GM21619 (cell line): Measurements from ENCODE around the gene PRDX3.
"Not testable (repeated sequence)": the region's sequence is repeated elsewhere in the genome, so short reads cannot be mapped to it uniquely, and the experiment has no call there.

Source experiments
- ATAC-seq: cut with Tn5 transposase; IDR thresholded peaks from one replicate; pipeline ENCODE4 v1.9.1; 2021; ENCODE audit not compliant: unreplicated experiment

The PRDX3 gene

DNA sequence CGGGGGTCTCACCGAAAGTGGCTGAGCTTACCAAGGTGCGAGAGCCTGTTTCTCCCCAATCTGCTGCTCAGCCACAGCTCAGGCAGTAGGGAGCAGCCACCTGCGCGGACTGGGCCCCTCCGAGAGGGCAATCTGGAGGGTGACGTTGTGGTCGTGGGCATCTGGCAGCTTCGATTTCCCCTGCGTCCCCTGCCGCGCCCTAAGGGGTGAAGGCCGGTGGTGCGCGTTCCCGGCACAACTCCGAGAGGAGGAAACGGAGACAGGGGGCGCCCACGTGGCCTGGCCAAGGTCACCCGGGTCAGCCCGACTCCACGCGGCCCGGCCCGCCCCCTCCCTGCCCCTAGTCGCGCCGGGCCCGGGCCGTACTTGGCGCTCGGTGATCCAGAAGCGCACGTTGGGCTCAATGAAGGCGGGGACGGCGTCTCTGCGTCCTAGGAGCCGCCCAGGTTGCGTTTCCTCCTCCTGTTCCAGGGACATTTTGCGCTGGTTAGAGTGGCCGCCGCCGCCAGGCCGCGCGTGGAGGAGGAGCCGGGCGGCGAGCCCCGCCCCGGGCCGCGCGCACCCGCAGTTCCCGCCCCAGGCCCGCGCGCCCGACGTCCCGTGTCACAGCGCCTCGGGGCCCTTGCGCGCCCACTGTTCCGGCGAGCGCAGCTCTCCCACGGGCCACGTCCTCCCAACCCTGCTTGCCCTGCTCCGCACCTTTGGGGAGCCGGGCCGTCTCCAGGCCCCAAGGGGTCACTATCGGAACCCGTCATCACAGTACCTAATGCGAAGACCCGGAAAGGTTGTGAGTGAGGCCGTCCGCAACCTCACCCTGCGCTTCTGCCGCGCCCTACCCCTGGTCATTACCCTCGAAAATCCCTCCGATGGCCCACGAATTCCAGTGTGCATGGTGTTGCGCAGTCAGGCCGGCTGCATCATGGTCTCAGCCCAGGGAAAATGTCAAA, 13.2 kb downstream of the PRDX3 start, which contains the start of gene SFXN4:
Gene SFXN4 (minus strand): TSS at position 544 of the 947 bp plus-strand sequence. CDS start 67 bp downstream, at position 477.
- ATAC-seq = peak; percentile 90

DNA sequence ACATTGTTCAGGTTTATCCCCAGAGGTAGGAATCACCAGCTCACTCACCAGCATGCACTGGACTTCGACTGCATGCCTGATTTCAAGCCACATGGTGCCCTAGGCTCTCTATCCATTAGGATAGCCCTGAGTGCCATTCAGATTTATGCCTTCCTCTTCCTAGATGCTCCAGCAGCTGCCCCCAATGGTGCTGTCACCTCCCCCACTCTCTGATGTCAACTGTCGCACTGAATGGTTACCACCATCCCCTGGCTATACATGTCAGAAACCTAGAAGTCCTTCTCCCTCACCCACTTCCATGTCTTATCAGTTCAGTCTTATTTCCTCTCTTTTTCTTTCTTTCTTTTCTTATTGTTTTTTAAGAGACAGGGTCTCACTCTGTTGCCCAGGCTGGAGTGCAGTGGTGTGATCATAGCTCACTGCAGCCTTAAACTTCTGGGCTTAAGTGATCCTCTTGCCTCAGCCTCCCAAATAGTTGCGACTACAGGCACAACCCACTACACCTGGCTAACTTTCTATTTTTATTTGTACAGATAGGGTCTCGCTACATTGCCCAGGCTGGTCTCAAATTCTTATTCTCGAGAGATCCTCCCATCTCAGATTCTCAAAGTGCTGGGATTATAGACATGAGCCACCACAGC, 16.0 kb downstream of the PRDX3 start:
- no peak for ATAC-seq

DNA sequence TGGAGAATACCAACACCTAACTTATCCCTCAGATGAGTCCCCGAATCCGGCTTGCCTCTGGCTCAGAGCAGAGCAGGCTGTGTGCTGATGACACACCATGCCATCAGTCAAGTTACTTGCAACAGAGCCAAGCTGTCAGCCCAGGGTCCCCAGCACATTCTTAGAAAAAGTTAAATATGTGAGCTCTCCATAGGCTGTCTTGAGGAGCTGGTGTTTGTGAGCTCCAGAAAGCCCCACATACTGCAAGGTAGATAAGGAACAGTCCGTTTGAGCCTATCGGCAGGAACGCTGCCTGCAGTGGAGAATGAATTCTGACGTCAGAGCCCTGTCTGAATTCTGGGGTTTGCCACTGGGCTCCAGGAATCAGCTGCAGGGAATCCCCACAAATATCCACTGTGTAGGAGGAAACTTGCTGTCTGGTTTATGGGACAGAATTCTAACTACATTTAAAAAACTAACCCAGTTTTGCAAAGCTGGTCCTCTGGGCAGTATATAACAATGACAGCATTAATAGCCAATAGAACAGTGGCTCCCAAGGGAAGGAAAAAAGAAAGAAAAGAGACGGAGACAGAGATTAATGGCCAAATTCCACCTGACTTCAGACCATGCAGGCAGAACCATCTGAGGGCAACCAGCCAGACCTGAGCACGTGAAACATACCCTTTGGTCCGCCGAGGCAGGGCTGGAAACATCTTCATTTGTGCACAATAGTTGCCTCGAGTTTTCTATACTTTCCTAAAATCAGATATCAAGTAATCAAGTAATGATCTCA, 16.7 kb downstream of the PRDX3 start:
- ATAC-seq = no peak

DNA sequence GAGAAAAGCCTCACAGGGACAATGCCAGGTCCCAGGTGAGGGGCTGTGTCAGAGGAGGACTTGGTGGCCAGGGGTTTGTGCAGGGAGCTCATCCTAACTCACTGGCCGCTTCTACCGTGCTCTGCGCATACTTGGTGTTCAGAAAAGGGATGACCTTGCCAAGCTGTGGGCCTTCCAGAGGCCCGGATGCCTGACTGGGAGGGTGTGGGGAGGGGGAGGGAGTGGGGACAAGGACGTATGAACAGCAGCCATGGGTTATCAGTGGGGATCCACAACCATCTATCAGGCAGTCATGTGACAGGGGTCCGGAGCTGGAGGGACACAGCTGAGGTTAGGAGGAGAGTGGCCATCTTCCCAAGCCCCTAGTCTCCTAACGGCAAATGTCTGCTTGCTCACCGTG, 19.3 kb downstream of the PRDX3 start:
- ATAC-seq = no peak

DNA sequence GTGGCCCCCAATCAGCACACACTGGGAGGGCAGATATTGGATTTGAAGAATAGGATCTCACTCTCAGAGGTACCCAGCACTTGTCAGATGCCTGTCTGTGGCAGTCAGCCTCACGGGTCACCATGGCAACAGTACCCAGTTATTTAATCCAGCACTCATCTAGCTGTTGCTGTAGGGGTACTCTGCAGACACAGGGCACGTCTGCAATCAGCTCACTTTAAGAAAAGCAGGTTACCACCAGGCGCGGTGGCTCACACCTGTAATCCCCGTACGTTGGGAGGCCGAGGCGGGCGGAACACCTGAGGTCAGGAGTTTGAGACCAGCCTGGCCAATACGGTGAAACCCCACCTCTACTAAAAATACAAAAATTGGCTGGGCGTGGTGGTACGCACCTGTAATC, 25.0 kb downstream of the PRDX3 start:
- no peak for ATAC-seq

DNA sequence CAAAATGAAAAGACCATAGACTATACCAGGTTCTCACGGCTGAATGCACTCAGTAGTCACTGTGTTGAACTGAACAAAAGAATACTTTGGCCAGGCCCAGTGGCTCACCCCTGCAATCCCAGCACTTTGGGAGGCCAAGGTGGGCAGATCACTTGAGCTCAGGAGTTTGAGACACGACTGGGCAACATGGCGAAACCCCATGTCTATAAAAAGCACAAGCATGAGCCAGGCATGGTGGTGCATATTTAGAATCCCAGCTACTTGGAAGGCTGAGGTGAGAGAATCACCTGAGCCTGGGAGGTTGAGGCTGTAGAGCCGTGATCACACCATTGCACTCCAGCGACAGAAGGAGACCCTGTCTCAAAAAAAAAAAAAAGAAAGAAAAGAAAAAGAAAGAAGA, 25.6 kb downstream of the PRDX3 start:
- no peak for ATAC-seq

DNA sequence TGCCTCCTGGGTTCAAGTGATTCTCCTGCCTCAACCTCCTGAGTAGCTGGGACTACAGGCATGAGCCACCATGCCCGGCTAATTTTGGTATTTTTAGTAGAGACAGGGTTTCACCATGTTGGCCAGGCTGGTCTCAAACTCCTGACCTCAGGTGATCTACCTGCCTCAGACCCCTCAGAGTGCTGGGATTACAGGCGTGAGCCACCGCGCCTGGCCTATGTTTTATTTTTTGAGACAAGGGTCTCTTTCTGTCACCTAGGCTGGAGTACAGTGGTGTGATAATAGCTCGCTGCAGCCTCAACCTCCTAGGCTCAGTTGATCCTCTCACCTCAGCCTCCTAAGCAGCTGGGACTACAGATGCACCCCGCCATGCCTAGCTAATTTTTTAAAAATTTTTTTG, 27.0 kb downstream of the PRDX3 start:
- ATAC-seq = not testable (repeated sequence)

DNA sequence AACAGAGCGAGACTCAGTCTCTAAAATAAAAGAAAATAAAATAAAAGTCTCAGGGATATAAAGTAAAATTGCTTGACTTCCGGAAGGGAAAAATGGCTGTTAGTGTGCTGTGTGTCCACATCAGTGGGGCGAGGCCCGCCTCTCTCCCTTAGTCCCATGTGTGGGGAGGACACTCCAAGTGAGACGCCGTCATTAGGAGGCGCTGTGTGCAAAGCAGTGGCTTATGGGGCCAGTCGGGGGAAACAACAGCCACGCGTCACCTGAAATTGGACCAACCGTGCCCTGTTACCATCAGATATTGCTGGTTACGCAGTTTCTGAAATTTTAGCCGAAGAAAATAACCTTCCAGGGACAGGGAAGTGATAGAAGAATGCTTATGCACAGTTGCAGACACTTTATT, 28.9 kb downstream of the PRDX3 start:
- ATAC-seq = no peak

DNA sequence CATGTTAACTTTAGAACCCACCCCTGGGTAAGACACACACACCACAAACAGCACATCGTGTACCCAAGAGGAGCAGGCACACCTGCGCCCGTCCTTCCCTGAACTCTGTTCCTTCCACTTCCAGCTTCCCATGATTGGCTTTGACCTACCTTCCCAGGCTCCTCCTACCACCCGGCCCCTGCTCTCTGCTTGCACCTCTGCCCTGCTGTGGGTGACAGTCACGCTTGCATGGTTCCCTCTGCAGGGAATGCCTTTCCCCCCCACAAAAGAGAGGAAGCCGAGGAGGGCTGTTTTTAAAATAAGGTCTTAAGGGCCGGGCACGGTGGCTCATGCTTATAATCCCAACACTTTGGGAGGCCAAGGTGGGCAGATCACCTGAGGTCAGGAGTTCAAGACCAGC, 29.5 kb downstream of the PRDX3 start:
- ATAC-seq = no peak

DNA sequence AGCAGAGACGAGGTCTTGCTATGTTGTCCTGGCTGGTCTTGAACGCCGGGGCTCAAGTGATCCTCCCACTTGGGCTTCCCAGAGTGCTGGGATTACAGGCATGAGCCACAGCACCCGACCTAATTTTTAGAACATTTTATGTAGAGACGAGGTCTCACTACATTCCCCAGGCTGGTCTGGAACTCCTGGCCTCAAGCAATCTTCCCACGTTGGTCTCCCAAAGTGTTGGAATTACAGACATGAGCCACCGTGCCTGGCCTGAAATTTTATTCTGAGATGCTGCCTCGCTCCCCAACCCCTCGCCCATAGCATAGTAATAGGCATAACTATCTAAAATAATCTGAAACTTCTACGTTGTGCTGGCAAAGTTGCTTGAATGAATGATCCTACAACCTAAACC, 35.0 kb downstream of the PRDX3 start:
- no peak for ATAC-seq

DNA sequence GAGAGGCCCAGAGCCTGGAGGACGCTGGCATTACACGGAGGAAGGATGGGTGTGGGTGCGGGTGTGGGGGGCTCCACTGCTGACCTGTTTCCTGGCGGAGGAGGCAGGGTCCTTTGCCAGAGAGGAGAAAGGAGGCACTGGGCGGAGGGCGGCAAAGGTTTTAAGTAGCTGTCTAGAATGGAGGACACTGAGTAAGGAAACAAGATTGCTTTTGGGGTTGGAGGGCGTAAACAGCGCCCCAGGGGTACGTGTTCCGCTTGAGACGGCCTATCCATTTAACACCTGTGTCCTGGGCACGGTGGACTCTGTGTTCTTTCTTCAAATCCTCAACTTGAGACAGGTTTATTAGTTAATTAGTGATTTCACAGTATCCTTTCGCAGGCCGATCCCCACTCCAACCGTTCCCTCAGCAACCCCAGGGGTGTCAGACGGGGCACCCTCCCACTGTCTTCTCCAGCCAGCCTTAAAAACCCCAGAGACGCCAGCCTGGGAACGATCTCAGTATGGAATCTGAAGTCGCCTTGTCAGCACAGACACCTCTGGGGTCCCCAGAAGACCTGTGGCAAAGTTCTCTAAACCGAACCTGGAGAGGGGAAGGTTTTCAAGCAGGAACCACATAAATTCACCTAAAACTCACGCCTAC, 37.9 kb downstream of the PRDX3 start:
- ATAC-seq = no peak

DNA sequence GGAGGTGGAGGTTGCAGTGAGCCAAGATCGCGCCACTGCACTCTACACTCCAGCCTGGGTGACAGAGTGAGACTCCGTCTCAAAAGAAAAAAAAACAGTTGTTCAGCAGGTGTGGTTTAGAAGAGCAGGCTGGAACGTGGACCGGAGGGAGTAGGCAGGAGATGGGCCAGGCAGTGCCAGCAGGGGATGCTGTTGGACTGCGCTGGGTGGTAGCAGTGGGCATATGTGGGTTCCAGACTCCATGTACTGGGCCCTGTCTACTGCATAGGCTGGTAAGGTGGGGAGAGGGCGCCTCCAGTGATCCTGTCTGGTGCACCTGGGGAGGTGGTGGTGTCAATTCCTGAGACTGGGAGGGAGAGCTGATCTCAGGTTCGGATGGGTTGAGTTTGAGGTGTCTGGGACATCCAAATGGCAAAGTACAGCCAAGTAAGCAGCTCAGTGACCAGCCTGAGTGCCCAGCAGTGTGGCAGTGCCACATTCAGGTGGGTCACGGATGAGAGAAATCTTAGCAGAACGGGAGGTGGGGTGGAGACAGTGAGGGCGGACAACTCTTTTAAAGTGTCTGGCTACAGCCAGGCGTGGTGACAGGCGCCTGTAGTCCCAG, 39.0 kb downstream of the PRDX3 start:
- no peak for ATAC-seq

DNA sequence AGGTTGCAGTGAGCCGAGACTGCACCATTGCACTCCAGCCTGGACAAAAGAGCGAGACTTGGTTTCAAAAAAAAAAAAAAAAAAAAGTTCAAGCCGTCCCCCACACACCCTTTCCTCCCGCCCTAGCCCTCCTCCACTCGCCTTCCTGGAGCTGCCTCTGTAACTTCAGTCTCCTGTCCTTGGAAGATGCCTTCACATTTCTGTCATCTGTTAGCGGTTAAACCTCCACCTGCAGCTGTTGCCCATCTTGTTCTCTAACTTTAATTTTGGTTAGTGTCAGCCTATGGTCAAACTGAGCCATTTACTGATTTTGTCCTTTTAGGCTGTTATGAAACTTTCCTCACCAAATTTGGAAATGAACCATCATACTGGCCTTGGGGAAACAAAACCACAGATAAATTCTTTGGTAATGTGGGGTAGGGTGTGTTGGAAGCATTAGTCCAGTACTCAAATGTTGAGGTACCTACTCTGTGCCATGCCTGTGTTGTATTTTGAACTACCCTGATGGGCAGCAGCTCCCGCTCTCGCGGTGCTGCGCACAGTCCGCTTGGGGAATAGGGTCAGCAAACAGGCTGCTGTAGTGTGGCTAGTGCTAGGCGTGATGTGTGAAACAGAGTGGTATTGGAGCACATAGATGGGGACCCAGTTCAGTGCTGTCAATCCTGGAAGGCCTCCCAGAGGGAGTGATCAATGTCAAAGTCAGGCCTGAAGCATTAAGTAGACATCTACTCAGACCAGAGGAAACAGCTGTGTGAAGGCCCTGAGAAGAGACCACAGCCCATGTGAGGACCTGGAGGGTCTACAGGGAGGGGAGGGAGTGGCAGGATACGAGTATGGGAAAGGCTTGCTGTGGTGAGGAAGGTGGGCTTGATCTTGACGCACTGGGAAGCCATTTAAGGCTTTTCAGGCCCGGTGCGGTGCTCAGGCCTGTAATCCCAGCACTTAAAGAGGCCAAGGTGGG, 40.0 kb downstream of the PRDX3 start:
- ATAC-seq = no peak

DNA sequence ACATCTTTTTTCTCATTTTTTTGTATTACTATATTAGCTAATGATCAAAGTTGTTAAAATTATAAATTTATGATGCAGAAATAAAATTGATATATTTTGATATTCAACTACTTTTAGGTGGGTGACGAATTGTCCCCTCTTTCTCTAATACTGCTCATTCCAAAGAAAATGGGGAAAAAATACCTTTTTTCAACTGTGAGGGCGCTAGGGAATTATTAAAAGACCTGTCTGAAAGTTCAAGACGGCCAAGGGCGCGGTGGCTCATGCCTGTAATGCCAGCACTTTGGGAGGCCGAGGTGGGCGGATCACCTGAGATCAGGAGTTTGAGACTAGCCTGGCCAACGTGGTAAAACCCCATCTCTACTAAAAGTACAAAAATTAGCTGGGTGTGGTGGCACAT, 40.7 kb downstream of the PRDX3 start:
- not testable (repeated sequence) for ATAC-seq

DNA sequence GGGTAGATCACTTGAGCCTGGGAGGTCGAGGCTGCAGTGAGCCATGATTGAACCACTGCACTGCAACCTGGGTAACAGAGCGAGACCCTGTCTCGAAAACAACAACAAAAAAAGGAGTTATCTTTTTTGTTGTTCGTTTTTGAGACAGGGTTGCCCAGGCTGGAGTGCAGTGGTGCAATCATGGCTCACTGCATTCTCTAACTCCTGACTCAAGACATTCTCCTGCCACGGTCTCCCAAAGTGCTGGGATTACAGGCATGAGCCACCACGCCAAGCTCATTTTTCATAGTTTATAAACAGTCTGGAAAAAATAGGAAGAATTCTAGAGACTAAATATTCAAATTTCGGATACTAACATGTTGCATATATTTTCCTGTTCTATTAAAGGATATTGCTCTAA, 42.5 kb downstream of the PRDX3 start:
- no peak for ATAC-seq

DNA sequence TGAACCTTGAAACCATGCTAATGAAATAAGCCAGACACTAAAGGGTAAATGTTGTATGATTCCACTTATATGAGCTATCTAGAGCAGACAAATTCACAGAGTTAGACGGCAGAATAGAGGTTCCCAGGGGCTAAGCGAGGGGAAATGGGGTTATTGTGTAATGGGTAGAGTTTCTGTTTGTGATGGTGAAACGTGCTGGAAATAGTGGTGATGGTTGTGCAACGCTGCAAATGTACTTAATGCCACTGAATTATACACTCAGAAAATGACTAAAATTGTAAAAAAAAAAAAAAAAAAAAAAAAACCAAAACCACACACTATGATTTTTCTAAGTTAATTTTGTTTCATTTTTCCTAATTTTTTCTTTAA, 43.1 kb downstream of the PRDX3 start:
- ATAC-seq = no peak

DNA sequence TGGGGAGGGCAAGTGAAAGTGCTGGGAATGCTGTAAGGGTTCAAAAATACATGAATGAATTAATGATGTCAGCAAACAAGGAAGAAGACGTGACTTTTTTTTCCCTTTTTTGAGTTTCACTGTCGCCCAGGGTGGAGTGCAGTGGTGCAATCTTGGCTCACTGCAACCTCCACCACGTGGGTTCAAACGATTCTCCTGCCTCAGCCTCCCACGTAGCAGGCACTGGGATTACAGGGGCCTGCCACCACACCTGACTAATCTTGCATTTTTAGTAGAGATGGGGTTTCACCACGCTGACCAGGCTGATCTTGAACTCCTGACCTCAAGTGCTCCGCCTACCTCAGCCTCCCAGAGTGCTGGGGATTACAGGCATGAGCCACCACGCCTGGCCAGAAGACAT, 44.7 kb downstream of the PRDX3 start:
- no peak for ATAC-seq

DNA sequence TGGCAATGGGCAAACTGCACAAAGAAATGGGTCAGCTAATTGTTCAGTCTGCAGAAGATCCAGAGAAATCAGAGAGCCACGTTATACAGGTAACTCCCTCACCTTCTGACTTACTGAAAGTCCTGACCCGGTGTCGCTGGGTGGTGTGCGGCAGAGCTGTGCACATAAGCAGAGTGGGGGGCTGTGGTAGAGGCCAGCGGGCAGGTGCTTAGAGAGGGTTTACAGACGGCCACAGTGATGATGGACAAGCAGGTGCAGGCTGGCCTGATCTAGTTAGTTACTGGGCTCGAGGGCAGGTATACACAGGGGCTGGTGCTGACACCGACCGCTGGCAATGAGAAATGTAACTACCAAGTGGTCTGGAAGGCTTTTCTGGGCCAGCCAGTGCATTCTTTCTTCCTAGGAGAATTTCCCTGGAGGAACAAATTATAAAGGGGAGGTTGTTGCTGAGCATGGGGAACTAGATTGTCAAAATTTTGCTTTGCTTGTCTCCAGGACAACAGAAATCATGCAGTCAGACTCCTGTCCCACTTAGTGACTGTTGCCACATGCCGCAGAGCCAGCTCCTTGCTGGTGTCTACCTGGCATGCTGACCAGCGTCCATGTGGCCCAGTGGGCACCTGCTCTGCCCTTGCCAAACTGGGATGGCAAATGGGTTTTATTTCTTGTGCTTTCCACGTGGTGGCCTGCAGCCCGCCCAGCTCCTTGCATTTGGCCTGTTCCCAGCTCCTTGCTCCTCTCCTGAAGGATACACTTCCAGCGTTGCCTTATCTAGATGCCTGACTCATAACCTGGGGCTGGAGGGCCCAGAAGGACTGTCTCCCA, 45.9 kb downstream of the PRDX3 start:
- ATAC-seq = no peak
